Mononuclear cell (primary cell): ENCODE results near the gene PGAP2. TPM values are rescaled to one million over a fixed set of nuclear protein-coding genes. Genes with fewer than 3 reads are reported as not detected.

ENCODE experiments used
- H3K27me3 ChIP-seq: 2 replicates; pipeline ENCODE4 v1.6.0; 2011; ENCODE audit warnings: low read length, control low read depth; ENCODE audit not compliant: insufficient read depth
- H3K4me1 ChIP-seq: 2 replicates; pipeline ENCODE4 v1.5.1; 2011; ENCODE audit warnings: mild to moderate bottlenecking, low read length, control low read depth; ENCODE audit not compliant: insufficient read depth
- H3K4me3 ChIP-seq: 2 replicates; pipeline ENCODE4 v1.5.1; 2011; ENCODE audit warnings: mild to moderate bottlenecking, low read length, moderate library complexity
- H3K9me3 ChIP-seq: 2 replicates; pipeline ENCODE4 v1.5.1; 2011; ENCODE audit warnings: low read depth, mild to moderate bottlenecking, control low read depth, low read length
- total RNA-seq: library from RNA; depleted of rRNA; stranded (reverse); fragments of >200 nt; gene quantifications from one replicate; pipeline ENCODE4 v1.2.3, GENCODE V29; 2012

The PGAP2 gene
- total RNA-seq, 1 donor = 7.5 TPM

DNA sequence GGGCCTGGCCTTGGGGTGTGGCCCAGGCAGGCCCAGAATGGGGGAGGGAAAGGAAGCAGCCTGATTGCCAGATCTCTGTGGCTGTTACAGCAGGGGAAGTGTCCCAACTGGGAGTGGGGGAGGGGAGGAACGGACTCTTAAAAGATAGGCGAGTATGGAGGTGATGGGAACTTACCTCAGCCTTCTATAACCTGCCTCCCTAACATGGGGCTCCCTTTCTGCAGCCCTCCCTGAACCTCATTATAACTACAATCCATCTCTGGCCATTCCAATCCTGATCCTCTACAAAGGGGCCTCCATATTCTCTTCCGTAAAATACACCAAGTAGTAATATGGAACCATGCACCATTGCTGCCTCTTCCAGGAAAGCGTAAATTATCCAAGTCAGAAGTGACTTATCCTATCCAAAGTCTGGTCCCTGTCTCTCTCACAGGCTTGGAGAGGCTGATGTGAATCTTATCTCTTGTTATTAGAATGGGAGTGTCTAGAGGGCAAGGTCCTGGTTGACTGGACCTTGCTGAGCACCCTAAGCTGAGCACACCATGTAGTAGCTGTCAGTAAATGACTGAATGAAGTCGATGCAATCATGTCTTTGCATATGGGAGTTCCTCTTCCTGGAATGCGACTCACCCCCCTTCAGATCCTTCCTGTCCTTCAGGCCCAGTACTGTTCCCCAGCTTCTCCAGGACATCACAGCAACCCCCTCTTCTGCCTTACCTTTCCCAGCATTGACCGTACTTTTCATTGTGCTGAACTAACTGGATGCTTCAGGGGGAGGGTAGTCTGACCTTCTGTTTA lies 26.5 kb downstream of the PGAP2 start:
- H3K4me1 ChIP-seq = peaks cover 95% of the 10 kb centered on the region
- no peaks in the 10 kb centered on the region for H3K27me3 ChIP-seq
- H3K9me3 ChIP-seq = no peaks in the 10 kb centered on the region
- H3K4me3 ChIP-seq = peak overlapping the region; percentile 26

DNA sequence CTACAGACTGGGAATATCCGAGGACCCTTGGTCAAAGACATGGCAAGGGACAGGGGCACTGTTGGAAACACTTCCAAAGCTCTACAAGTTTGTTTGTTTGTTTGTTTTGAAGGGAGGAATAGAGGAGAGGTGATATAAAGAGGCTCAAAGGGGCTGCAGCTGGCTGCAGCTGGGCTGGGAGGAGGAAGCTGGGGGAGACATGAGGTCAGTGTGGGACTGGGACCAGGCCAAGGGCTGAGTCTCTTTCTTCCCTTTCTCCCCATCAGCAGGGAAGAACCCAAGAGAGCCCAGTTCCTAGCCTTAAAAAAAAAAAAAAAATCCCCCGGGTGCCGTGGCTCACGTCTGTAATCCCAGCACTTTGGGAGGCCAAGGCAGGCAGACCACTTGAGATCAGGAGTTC lies 27.4 kb downstream of the PGAP2 start:
- Histone ChIP-seq H3K4me3 (peak overlapping the region; percentile 12), H3K4me1 (peaks cover 86% of the 10 kb centered on the region), H3K9me3 (no peaks in the 10 kb centered on the region), H3K27me3 (no peaks in the 10 kb centered on the region)

DNA sequence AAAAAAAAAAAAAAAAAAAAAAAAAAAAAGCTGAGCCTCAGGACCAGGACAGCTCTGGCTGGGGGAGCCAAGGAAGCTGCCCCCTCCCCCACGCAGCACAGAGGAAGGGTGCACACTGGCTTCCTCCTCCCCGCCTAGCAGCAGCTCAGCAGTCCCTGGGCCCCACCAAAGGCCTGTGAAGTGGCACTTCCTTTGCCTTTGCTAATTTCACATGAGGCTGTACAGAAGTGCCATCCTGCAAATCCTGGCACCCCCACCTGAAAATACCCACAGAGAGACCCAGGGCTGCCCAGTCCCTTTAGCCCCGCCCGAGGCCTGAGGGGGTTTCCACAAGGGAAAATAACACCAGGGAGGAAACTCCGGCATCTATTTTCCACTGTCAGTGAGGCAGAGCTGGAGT lies 28.5 kb downstream of the PGAP2 start:
- H3K4me3 ChIP-seq = peak overlapping the region; percentile 96
- peaks cover 79% of the 10 kb centered on the region for H3K4me1 ChIP-seq
- H3K27me3 ChIP-seq = no peaks in the 10 kb centered on the region
- no peaks in the 10 kb centered on the region for H3K9me3 ChIP-seq

DNA sequence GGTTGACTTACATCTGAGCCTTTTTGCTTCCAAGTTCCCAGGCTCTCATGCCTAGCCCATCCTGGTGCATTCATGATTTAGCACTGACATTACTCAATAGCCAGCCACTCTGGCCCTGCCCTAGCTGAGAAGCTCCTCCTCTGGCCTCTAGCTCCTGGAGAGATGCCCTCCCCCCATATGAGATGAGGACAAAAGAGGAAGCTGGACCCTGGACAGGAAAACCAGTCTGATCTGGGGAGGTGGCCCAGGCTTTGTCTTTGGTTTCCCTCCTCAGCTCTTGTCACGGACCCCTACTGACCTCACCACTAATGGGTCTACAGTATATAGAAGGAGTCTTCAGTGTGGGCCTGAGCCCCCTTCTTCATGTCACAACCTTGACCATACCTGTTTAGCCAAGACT lies 29.4 kb downstream of the PGAP2 start:
- H3K4me3 ChIP-seq = peak overlapping the region; percentile 96
- H3K27me3 ChIP-seq = no peaks in the 10 kb centered on the region
- H3K9me3 ChIP-seq = no peaks in the 10 kb centered on the region
- H3K4me1 ChIP-seq = peaks cover 74% of the 10 kb centered on the region

DNA sequence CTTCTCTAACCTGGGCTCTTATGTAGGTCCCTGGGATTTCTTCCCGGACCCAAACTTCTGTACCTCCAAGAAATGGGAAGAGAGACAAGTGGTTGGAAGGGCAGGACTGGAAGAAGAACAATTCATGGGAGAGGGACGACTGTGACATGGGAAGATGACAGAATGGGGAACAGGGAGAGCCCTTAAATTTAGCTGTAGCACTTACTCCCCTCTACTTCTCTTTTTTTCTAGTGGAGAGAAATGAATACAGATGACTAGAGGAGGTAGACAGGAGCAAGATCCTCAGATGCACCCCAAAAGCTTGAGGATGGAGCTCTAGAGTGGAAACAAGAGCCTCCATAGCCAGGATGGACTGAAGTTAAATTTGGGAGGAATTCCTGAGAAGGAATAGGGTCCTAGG lies 30.1 kb downstream of the PGAP2 start:
- peak overlapping the region; percentile 96 for H3K4me3 ChIP-seq
- H3K9me3 ChIP-seq = no peaks in the 10 kb centered on the region
- H3K27me3 ChIP-seq = no peaks in the 10 kb centered on the region
- peaks cover 67% of the 10 kb centered on the region for H3K4me1 ChIP-seq

DNA sequence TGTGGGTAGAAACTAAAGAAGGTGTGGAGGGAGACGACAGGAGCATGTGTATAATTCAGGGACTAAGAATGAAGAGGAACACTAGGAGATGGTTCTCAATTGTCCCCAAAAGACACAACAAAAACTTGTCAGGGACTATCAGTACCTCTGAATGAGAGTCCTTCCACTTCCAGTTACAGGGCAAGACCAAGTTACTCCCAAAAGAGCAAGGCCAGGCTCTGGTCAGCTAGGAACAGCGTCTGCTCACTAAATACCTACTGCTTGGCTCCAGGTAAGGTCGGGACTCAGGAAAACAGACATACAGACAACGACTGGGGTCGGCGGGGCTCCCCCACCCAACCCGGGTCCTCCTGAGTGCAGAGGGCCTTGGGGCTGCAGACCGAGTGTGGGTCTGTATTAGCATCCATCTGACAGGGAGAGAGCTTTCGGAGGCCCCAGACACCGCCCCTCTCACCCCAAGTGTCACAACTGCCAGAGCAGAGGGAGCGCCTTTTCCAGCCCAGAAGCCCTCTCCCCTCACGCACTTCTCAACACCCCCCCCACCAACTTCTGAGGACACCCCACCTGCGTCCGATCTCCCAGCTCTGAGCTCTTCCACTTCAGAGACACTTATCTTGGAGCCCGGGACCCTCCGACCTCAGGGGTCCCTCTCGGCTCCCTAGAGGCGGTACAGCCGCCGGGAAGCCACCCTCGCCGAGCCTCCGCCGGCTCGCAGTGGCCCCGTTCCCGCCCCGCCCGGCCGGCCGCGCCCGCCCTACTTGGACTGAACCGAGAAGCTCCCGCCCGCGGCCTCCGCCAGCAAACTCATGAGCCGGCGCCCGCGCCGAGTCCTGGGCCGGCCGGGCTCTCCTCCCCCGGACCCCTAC lies 31.9 kb downstream of the PGAP2 start:
- Histone ChIP-seq H3K27me3 (no peaks in the 10 kb centered on the region), H3K4me3 (peak overlapping the region; percentile 96), H3K9me3 (no peaks in the 10 kb centered on the region), H3K4me1 (peaks cover 49% of the 10 kb centered on the region)

DNA sequence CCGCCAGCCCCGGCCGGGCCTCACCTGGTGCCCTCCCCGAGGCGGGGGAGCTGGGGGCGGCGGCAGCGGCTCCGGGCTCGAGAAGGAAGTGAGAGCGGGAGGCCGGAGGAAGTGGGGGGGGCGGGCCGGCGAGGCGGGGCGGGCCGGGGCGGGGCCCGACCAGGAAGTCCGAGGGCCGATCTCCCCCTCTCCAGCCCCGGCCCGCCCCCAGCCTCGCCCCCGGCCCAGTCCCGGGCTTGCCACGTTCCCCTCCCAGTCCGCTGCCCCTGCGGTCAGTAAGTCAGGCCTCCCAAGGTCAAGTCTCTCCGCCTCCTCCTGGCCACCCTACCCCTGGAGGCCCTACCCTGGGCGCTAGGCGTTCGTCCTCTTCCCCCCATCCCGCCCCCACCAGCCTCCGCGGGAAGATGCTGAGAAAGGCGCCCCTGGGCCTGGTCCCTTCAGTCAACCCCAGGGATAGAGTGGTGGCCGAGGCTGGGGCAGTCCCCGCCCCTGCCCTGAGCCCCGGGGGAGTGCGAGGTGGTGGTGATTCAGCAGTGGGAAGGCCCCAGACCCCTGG lies 32.6 kb downstream of the PGAP2 start, which contains the start of gene RHOG:
Gene RHOG (minus strand): TSS at position 90 of the 556 bp plus-strand sequence. CDS start 12,821 bp downstream, outside the sequence.
- Histone ChIP-seq H3K9me3 (no peaks in the 10 kb centered on the region), H3K27me3 (no peaks in the 10 kb centered on the region), H3K4me3 (peak within 1 kb of the TSS; percentile 96), H3K4me1 (peaks cover 42% of the 10 kb centered on the region)

DNA sequence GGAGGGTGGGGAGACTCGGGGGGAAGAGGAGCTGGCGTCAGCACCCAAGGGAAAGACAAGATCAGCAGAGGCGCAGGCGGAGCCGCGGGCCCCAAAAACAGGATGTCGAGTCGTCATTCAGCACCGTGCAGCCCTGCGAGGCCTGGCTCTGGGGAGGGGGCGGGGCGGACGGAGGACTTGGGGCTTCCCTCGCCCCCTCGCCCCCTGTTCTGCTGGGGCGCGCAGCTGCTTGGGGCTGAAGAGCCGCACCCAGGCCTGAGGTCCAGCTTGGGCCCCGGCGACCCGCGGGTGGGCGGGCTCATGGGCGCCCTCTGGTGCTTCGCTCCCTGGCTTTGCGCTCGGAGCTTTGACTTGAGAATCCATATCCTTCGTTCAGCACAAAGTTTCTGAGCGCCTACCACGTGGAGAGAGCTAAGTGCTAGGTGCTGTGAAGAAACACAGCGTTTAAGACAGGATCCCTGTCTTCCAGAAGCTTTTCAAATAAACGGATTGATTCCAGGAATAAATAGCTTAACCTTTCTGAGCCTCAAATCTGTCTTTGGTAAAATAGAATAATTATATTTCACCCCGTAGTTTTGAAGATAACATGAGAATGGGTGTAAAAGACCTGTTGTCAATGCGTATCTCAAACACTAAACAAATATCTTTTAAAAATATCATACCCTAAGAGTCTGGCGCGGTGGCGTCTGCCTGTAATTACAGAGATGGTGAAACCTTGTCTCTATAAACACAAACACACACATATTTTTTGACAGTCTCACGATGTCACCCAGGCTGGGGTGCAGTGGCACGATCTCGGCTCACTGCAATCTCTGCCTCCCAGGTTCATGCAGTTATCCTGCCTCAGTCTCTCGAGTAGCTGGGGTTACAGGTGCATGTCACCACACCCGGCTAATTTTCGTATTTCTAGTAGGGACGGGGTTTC lies 33.3 kb downstream of the PGAP2 start:
- Histone ChIP-seq H3K27me3 (no peaks in the 10 kb centered on the region), H3K4me3 (peak overlapping the region; percentile 36), H3K9me3 (no peaks in the 10 kb centered on the region), H3K4me1 (peaks cover 35% of the 10 kb centered on the region)

DNA sequence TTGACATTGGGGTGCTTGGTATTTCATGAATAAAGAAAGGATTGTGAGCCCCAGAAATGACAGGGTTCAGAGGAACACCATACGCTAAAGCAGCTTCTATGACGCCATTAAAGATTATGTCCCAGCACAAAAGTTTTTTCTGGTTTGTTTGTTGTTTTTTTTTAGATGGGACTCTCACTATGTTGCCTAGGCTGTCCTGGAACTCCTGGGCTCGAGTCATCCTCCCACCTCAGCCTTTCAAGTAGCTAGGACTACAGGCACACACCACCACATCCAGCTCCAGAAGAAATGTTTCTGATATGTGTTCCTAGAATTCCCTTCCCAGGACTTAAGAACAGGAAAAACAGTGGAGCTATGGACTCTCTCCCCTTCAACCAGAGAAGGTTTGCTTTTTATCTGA lies 35.0 kb downstream of the PGAP2 start:
- Histone ChIP-seq H3K9me3 (no peaks in the 10 kb centered on the region), H3K4me1 (peaks cover 19% of the 10 kb centered on the region), H3K4me3 (no peak overlapping the region), H3K27me3 (no peaks in the 10 kb centered on the region)

DNA sequence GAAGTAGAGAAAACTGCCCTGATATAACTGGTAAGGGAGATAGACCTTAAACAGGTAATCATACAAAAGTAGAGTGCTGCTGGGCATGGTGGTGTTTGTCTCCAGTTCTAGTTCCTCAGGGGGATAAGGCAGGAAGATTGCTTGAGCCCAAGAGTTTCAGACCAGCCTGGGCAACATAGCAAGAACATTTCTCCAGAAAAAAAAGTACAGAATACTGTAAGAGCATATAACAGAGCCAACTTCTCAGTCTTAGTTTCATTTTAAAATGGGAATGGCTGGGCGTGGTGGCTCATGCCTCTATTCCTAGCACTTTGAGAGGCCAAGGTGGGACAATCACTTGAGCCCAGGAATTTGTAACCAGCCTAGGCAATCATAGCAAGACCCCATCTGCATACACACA lies 36.9 kb downstream of the PGAP2 start:
- Histone ChIP-seq H3K27me3 (no peaks in the 10 kb centered on the region), H3K4me1 (peaks cover 9% of the 10 kb centered on the region), H3K9me3 (no peaks in the 10 kb centered on the region), H3K4me3 (no peak overlapping the region)

DNA sequence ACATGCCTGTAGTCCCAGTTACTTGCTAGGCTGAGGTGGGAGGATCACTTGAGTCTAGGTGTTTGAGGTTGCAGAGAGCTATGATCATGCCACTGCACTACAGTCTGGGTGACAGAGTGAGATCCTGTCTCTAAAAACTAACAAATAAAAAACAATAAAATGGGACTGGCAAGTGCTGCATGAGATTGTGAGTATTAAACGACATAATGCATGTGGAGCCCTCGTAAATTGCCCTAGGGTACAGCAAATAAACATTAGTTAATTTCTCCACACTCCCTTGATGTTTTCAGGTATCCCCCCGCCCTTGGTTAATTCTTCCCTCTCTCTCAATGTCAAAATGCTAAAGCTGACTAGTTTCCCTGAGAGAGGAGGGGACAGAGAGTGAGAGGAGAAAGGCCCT lies 37.3 kb downstream of the PGAP2 start:
- Histone ChIP-seq H3K27me3 (no peaks in the 10 kb centered on the region), H3K4me3 (no peak overlapping the region), H3K4me1 (peaks cover 9% of the 10 kb centered on the region), H3K9me3 (no peaks in the 10 kb centered on the region)

DNA sequence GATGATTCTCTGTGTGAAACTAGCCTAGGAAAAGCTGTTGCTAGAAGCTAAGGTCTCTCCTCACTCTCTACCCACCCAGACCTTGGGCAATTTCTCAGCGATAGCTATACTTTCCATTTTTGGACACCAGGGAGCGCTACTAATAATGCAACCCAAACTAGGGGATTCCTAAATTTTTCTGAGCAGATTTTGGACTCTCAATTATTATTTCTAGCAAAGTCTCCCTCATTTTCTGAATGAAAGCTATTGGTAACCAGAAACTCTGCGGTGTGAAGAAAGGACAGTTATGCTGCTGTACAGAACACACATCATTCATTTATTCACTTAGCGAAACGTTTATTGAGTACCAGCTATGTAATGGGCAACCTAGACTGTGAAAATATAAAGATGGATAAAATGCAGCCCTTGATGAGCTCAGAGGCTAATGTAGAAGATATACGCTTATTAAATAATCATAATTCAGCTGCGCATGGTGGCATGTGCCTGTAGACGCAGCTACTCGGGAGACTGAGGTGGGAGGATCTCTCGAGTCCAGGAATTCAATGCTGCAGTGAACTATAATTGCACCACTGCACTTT lies 41.0 kb downstream of the PGAP2 start:
- H3K4me1 ChIP-seq = peaks cover 13% of the 10 kb centered on the region
- no peak overlapping the region for H3K4me3 ChIP-seq
- H3K9me3 ChIP-seq = no peaks in the 10 kb centered on the region
- no peaks in the 10 kb centered on the region for H3K27me3 ChIP-seq

DNA sequence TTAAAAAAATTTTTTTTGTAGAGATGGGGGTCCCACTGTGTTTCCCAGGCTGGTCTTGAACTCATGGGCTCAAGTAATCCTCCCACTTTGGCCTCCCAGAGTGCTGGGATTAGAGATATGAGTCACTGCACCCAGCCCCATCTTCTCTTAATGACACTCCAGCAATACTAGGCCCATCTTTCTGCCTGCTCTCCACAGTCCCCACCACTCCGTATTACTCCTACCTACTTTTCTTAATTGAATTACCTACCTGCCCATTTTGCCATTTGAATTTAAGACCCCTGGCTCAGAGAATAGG lies 45.1 kb downstream of the PGAP2 start:
- Histone ChIP-seq H3K4me1 (peaks cover 41% of the 10 kb centered on the region), H3K27me3 (no peaks in the 10 kb centered on the region), H3K4me3 (no peak overlapping the region), H3K9me3 (no peaks in the 10 kb centered on the region)

DNA sequence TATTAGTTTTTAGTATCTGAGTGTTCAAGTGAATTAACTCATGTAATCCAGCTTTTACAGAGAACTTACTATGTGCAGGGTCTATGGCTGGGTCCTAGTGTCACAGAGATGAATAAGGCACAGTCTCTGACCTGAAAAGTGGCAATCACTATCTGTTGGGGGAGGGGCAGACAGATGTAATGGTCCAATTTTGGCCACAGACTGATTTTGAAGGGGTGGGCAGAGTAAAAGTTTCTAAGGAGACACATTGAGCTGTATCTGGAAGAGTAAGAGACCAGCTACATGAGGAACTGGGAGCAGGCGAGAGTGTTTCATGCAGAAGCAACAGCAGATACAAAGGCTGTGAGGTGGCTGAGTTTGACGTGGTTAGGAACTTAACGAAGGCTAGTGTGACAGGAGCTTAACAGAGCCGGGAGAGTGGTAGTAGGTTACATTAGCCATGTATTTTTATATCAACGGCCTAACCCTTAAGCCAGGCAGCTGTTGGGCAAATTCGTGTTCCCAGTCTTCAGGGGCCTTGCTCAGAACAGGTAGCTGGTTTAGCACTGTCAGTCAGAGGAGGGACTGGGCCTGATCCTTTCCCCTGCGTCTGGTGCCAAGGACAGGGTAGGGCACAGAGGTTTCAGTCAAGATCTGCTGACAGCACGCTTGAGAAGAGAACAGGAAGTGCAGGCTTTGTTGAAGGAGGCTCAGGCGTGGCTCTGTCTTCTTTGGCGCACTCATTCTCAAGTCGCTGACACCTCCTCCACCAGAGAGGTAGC lies 45.7 kb downstream of the PGAP2 start:
- Histone ChIP-seq H3K9me3 (no peaks in the 10 kb centered on the region), H3K4me1 (peaks cover 47% of the 10 kb centered on the region), H3K4me3 (peak overlapping the region; percentile 91), H3K27me3 (no peaks in the 10 kb centered on the region)
